HG03066 (cell line): Measurements from ENCODE around the gene EPS8L2.

Experiments used
- ATAC-seq: cut with Tn5 transposase; IDR thresholded peaks from one replicate; pipeline ENCODE4 v1.9.1; 2021; ENCODE audit warnings: low read depth; ENCODE audit not compliant: unreplicated experiment

EPS8L2 gene

GRCh38 chr11:748007-748359 lies 42.0 kb downstream of the EPS8L2 start:
- no peak for ATAC-seq

DNA sequence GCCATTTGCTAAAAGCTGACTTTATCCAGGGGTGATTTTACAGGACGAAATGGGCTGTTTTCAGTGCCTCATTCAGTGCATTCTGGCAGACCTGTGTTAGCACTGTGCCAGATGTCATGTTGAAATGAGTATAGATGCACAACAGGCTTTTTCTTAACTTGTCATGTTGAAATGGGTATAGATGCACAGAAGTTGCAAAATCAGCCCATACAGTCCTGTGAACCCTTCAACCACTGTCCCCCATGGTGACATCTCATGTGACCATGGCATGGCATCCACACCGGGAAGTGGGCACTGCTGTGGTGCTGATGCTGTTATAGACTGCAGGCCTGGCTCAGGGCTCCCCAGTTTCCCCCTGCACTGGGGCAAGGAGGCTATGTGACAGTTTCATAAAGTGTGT lies 43.7 kb downstream of the EPS8L2 start:
- no peak for ATAC-seq

- ATAC-seq: no peak
Observed at GRCh38 chr11:760236-760635, 54.2 kb downstream of the EPS8L2 start.

GRCh38 chr11:761526-762108 lies 55.6 kb downstream of the EPS8L2 start:
- no peak for ATAC-seq

GRCh38 chr11:762421-763072 lies 56.5 kb downstream of the EPS8L2 start:
- no peak for ATAC-seq

GRCh38 chr11:763073-763463 lies 57.0 kb downstream of the EPS8L2 start:
- ATAC-seq: no peak

DNA sequence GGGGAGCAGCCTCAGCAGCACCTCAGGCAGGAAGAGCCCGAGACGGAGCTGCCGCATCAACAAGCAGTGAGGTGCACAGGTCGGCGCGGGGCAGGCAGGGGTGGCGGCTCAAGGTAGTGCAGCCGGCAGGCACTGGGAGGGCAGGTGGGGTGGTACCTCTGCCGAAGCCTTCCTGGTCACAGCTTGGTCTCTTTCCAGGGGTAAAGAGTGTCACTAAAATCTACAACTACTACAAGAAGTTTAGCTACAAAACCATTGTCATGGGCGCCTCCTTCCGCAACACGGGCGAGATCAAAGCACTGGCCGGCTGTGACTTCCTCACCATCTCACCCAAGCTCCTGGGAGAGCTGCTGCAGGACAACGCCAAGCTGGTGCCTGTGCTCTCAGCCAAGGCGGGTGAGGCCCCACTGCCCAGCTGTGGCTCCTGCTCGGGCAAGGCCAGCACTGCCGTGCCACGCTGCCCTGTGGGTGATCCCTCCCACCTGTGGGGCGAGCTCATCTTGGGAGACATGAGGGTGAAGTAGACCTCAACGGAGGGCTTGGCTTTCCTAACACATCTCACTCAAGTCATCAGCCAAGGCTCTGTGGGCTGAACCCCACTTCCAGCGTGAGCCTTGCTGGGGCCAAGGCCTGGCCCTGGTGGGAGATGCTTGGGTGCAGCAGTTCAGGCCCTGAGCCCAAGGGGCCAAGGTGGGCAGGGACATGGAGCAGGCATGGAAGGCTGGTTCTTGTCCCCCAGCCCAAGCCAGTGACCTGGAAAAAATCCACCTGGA lies 57.7 kb downstream of the EPS8L2 start:
- no peak for ATAC-seq

- no peak for ATAC-seq
Observed at GRCh38 chr11:764322-765024, 58.4 kb downstream of the EPS8L2 start.

DNA sequence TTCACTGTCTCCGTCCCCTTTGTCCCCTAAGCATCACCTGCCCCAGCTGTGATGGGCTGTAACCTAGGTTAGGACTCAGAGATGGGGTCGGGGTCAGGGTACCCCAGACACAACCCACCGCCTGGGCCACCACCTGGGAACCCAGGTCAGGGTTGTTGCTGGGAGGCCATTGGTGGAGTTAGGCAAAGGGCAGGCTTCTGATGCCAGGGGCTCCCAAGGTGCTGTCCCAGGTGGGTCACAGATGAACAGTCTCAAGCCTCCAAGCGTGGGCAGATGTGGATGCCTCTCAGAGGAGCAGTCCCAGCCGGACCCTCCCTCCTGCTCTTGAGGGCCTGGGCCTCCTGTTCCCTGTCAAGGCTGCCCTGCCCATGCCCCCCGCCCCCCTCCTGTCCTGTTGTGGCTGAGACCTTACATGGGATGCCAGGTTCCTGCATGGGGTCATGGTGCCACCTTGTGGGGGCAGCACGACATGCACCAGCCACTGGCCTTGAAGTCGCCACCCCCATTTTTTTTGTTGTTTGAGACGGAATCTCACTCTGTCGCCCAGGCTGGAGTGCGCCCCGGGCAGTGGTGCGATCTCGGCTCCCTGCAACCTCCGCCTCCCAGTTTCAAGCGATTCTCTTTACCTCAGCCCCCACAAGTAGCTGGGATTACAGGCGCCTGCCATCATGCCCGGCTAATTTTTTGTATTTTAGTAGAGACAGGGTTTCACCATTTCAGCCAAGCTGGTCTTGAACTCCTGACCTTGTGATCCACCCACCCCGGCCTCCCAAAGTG lies 59.2 kb downstream of the EPS8L2 start:
- no peak for ATAC-seq

- no peak for ATAC-seq
Observed at GRCh38 chr11:765802-766091, 59.7 kb downstream of the EPS8L2 start.

DNA sequence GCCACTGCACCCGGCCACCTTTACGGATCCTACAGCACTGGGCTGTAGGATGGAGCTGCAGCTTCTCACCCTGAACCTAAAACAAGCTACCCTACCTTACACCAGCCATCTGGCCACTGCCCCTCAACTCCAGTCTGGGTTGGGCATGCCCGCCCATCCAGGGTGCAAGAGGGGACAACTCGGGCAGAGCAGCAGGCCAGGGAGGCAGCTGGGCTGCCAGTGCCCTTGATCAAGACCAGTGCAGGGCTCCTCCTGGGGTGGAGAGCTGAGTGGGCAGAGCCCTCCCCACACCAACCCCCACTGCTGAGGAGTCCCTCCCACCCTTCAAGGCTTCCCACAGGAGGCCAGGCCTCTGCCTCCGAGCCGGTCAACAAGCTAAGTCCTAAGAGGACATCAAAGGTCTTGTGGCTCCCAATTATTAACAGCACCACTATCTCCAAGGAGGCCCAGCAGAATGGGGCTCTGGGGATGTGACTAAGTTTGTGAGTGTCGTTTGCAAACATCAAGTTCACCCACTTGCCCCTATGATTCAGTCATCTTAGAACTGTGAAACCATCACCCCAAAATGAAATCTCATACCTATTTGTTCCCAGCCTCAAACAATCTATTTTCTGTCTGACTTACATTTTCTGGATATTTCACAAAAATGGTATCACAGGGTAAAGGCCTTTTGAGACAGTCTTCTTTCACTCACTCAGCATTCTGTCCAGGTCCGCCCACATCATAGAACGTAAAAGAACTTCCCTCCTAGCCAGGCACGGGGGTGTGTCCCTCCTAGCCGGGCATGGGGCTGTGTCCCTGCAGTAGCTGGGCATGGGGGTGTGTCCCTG lies 60.3 kb downstream of the EPS8L2 start:
- no peak for ATAC-seq

GRCh38 chr11:766936-767210 lies 60.8 kb downstream of the EPS8L2 start:
- no peak for ATAC-seq

DNA sequence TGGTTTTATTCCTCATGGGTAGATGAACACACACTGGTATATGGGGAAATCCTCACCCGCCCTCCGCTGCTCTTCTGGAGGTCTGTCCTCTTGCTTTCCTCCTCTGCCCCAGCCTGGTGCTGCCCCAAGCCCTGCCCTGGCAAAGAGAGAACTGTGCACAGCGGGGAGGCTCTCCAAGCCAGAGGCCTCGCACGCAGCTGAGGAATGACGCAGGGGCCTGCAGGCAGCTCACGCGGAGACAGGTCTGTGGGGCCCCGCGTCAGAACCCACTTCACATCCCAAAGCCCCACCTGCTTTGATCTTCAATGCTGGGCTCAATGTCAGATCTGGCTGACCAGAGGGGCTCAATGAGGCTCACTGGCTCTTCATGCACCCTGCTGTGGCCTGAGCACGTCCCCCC lies 61.2 kb downstream of the EPS8L2 start:
- no peak for ATAC-seq

- no peak for ATAC-seq
Observed at GRCh38 chr11:769887-770641, 64.0 kb downstream of the EPS8L2 start.

DNA sequence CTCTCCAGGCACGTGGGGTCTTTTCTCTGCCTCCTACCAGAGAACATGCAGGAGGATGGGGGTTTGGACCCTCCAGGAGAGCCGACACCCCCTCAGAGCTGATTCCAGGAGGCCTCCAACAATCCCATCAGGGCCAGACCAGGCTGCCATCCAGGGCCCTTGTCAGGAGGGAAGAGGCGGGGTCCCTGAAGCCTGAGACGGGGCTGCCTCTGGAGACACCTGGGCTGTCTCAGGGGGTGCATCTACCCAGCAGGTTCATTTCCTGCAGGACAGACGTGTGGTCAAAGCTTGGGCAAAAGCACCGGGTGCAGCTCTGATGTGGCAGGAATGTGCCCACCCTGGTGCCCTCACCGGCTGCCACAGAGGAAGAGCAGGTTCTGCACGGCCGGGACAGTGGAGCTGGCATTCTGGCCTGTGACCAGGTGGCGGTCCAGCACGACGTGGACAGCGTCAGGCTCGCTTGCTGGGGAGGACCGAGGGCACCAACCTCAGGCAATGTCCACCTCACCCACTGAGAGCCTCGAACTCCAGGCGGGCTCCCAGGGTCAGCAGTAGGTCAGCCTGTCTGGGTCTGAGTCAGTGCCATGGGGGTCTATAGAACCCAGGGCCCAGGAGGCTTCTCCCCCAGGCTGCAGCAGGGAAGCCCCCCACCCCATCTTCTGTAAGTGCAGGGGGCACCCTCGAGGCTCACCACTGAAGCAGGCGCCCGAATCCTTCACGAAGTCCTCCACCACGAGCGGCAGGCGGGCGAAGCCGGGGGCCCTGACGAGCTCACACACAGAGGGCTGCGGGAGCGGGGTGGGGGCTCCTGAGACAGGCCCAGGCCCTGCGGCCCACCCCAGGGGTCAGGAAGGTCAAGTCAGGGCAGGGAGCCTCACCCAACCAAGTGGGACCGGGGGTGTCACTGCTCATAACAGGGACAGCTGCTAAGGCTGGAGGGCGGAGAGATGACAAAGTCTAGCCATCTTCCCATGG lies 64.9 kb downstream of the EPS8L2 start:
- ATAC-seq: no peak

DNA sequence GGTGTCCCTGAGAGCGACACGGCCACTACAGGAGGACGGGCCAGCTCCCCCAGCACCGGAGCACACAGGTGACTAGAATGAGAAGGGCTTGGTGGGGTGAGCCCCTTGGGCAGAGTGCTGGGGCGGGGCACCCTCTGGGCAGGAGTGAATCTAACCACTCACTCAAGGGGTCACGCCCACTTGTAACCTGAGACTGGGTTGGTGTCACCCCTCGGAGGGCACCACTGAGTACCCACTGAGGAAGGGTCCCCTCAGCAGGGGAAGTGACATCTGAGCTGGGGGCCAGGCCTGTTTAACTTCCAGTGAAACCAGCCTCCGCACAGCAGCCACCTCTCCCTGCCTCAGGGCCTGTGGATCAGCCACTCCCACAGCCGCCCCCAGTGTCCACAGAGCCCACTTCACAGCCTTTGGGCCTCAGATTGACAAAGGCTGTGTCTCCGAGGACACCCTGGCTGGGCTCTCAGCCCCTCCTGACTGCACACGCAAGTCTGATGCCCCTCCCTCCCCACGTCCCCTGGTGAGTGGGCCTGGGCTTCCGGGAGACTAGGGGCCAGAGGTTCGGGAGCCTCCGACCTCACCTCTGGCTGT lies 65.7 kb downstream of the EPS8L2 start:
- no peak for ATAC-seq

DNA sequence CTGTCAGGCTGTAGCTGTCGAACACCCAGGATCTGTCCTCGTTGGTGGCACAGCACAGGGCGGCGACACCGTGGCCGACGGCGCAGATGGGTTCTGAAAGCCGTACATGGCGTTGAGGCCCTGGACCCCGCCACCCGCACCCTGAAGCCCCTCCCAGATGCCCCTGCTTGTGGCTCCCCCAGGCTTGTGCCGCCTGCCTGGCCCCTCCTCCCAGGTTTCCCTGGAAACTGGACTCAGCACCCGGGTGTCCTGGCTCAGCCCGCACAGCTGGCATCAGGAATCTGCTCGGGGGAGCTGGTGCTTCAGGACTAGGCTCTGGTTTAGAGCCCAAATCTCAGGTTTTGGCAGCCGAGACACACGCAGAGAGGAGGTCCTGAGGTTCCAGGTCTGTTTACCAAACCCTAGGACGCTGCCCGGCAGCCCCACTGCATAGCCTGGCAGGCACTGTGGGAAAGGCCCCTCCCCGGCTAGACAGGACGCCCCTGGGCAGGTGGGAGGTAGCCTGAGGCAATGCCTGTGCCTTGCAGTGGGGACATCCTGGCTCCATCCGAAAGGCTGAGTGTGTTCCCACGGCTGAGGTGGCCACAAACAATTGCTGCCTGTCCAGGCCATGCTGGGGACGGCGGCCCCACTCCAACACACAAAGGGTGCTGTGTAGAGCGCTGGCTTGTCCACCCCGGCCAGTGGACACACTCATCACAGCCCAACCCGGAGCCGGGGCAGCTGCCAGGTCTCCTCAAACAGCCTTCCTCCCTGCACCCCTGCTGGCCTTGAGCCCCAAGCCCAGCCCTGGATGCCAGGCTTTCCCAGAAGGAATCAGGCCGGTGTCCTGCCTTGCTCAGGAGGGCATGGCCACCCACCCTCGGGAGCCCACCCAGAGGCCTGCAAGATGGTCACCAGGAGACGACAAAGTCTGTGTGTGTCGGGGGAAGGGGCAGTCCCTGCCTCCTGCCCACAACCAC lies 66.7 kb downstream of the EPS8L2 start:
- no peak for ATAC-seq
